HepG2 (cell line): ENCODE measurements around the gene DOCK1. TPM values are rescaled to one million over a fixed set of nuclear protein-coding genes. Genes with fewer than 3 reads are reported as not detected.

Experiments
- ATAC-seq: fragments of 200-7000 bp; cut with Tn5 transposase; 3 replicates; pipeline ENCODE4 v1.9.1; 2020; ENCODE audit warnings: mild to moderate bottlenecking, moderate library complexity
- BruUV-seq: library from RNA; stranded (reverse); fragments of 400-500 nt; replicated peaks from 2 replicates; lab custom pipeline; 2021; lab: Mats Ljungman, UMichigan
- CTCF ChIA-PET: fragments of 300-600 bp; formaldehyde crosslinking; extraction: SDS; loops from one replicate; lab custom pipeline; 2021; ENCODE audit warnings: low total read pairs, inconsistent platforms, low intra/inter-chr PET ratio; lab: Yijun Ruan, JAX
- POLR2A ChIA-PET: fragments of 350-600 bp; sonication (Branson Sonifier 250); formaldehyde crosslinking; loops from one replicate; lab custom pipeline; 2020; ENCODE audit warnings: antibody characterized with exemption, inconsistent platforms; lab: Yijun Ruan, JAX
- DNase-seq: peaks from one replicate; pipeline ENCODE4 v3.0.0-alpha.2; 2015; ENCODE audit warnings: low spot score
- FAIRE-seq: peaks from 3 replicates; lab custom pipeline; 2011; peaks lifted over from hg19 to GRCh38; lab: Jason Lieb, UNC
- H2AFZ ChIP-seq: one replicate; pipeline ENCODE4 v1.6.1; 2011; ENCODE audit warnings: low read length, inconsistent platforms
- H3K27ac ChIP-seq: fragments of 300-600 bp; 3 replicates; pipeline ENCODE4 v1.8.0; 2011; ENCODE audit warnings: mixed run types, mild to moderate bottlenecking, mixed read lengths, low read length, inconsistent platforms; ENCODE audit not compliant: insufficient read depth; ENCODE audit errors: extremely low read length
- H3K27me3 ChIP-seq, 2 experiments: fragments of 200-600 bp in 1 of 2; 2 replicates in 1 of 2; 3 replicates in 1 of 2; pipeline versions ENCODE4 v1.6.0 to v1.8.0; 2011; ENCODE audit warnings: low read length in 2 of 2, mild to moderate bottlenecking in 2 of 2, moderate library complexity in 2 of 2, inconsistent platforms in 1 of 2; ENCODE audit not compliant: insufficient read depth in 2 of 2, control insufficient read depth in 1 of 2
- H3K36me3 ChIP-seq, 2 experiments: fragments of 200-600 bp in 1 of 2; replicated peaks in 1 of 2; 2 replicates in 1 of 2; 3 replicates in 1 of 2; pipeline versions ENCODE4 v1.5.1 to v1.8.0; 2011; ENCODE audit warnings: low read length in 2 of 2, inconsistent platforms in 1 of 2; ENCODE audit not compliant: insufficient read depth in 2 of 2, control insufficient read depth in 1 of 2
- H3K4me1 ChIP-seq: 2 replicates; pipeline ENCODE4 v1.5.1; 2012; ENCODE audit warnings: low read length, inconsistent platforms; ENCODE audit not compliant: insufficient read depth
- H3K4me2 ChIP-seq: 2 replicates; pipeline ENCODE4 v1.6.0; 2011; ENCODE audit warnings: low read depth, low read length, inconsistent platforms
- H3K4me3 ChIP-seq, 3 experiments: fragments of 200-600 bp in 1 of 3; sonication (generic), shearing (Covaris generic) in 1 of 3; replicated peaks in 1 of 3; 2 replicates each; pipeline ENCODE4 v1.5.1; 2011 to 2016; ENCODE audit warnings: low read length in 3 of 3, inconsistent platforms in 2 of 3, low read depth in 2 of 3, mild to moderate bottlenecking in 2 of 3, control low read depth in 1 of 3, mixed read lengths in 1 of 3; ENCODE audit not compliant: insufficient read depth in 1 of 3
- H3K79me2 ChIP-seq: one replicate; pipeline ENCODE4 v1.6.1; 2011; ENCODE audit warnings: low read length, inconsistent platforms; ENCODE audit not compliant: insufficient read depth
- H3K9ac ChIP-seq: 2 replicates; pipeline ENCODE4 v1.6.0; 2011; ENCODE audit warnings: mild to moderate bottlenecking, low read depth, low read length, inconsistent platforms; ENCODE audit not compliant: insufficient read depth
- H3K9me3 ChIP-seq: 2 replicates; pipeline ENCODE4 v1.5.1; 2012; ENCODE audit warnings: mild to moderate bottlenecking, low read length
- H4K20me1 ChIP-seq: 2 replicates; pipeline ENCODE4 v1.6.0; 2011; ENCODE audit warnings: inconsistent platforms, mild to moderate bottlenecking, low read length, moderate library complexity; ENCODE audit not compliant: insufficient read depth
- ATF6 ChIP-seq: sonication (generic); formaldehyde crosslinking; conservative IDR thresholded peaks from 2 replicates; pipeline ENCODE4 v1.4.0; 2020; ENCODE audit warnings: missing genetic modification reagents
- ELF4 ChIP-seq: sonication (generic); formaldehyde crosslinking; IDR thresholded peaks from 2 replicates; pipeline ENCODE4 v1.5.0; 2020; ENCODE audit warnings: missing genetic modification reagents, mild to moderate bottlenecking, moderate library complexity, borderline replicate concordance
- HMGXB3 ChIP-seq: sonication (generic); formaldehyde crosslinking; IDR thresholded peaks from 2 replicates; pipeline ENCODE4 v1.4.0; 2020; ENCODE audit warnings: missing genetic modification reagents, borderline replicate concordance
- MAFF ChIP-seq: IDR thresholded peaks from 2 replicates; pipeline ENCODE4 v1.6.1; 2011; ENCODE audit warnings: low read depth, low read length, improper control_type of control experiment
- MAFK ChIP-seq, 2 experiments: IDR thresholded peaks in 1 of 2; conservative IDR thresholded peaks in 1 of 2; 2 replicates each; pipeline ENCODE4 v1.6.1; 2011; ENCODE audit warnings: improper control_type of control experiment in 2 of 2, low read length in 2 of 2
- THRA ChIP-seq: sonication (generic); formaldehyde crosslinking; IDR thresholded peaks from 2 replicates; pipeline ENCODE4 v1.4.0; 2020; ENCODE audit warnings: missing genetic modification reagents, borderline replicate concordance
- ZGPAT ChIP-seq: IDR thresholded peaks from 2 replicates; pipeline ENCODE4 v1.6.1; 2016; ENCODE audit warnings: mild to moderate bottlenecking
- ZNF549 ChIP-seq: sonication (generic); formaldehyde crosslinking; IDR thresholded peaks from 2 replicates; pipeline ENCODE4 v1.5.0; 2020; ENCODE audit warnings: missing genetic modification reagents
- ZNF574 ChIP-seq: sonication (generic); formaldehyde crosslinking; IDR thresholded peaks from 2 replicates; pipeline ENCODE4 v1.4.0; 2020; ENCODE audit warnings: missing genetic modification reagents
- ZNF607 ChIP-seq: sonication (generic); formaldehyde crosslinking; IDR thresholded peaks from 2 replicates; pipeline ENCODE4 v1.5.1; 2020; ENCODE audit warnings: missing genetic modification reagents, mild to moderate bottlenecking, borderline replicate concordance
- WGBS: methylation state at CpG from one replicate; pipeline ENCODE4 v1.1.6; 2017; ENCODE audit warnings: low lambda C conversion rate; 5-methylcytosine and 5-hydroxymethylcytosine counted together
- in situ Hi-C: cut with HindIII; loops from 2 replicates; pipeline ENCODE4 v1.10.0; 2017; ENCODE audit warnings: low pct_unique_long_range_greater_than_20kb; ENCODE audit not compliant: extremely low pct_ligation_motif_present
- intact Hi-C: fragments of 100-400 bp; cut with micrococcal nuclease; formaldehyde crosslinking; loops from one replicate; pipeline ENCODE4 v1.10.0; 2022; ENCODE audit not compliant: unreplicated experiment
- polyA plus RNA-seq, 8 experiments: library from polyadenylated mRNA; depleted of rRNA in 3 of 8; stranded (reverse) in 7 of 8; unstranded in 1 of 8; fragments of >200 nt; fragmentation: Illumina TruSeq in 4 of 8; extraction: Trizol in 4 of 8; gene quantifications; 2 replicates each; pipeline versions ENCODE4 v1.2.1 to v1.2.3, GENCODE V29; 2011 to 2016; ENCODE audit warnings: low read depth in 4 of 8, missing spikeins in 1 of 8, mixed read lengths in 1 of 8; ENCODE audit not compliant: insufficient read depth in 1 of 8
- total RNA-seq, 5 experiments: library from RNA; depleted of rRNA; stranded (reverse); fragments of >200 nt; fragmentation: Illumina TruSeq; extraction: Trizol; gene quantifications; 2 replicates each; pipeline ENCODE4 v1.2.3, GENCODE V29; 2016; ENCODE audit warnings: low read depth in 1 of 5

Gene DOCK1
- total and polyA plus RNA-seq, 2 of the 13 experiments (the other 11 are each of a cell fraction or from before 2014, with no cell fraction given), result 8.3 to 25.5 TPM

GRCh38 chr10:127245456-127245855, 340.2 kb downstream of the DOCK1 start:
- FAIRE-seq (no peak), DNase-seq (no peak)
- BruUV-seq, result no TSS peak
- Histone ChIP-seq H3K4me1 (no peaks in the 10 kb centered on the region), H3K9me3 (no peaks in the 10 kb centered on the region), H3K9ac (no peak overlapping the region), H3K4me2 (no peak overlapping the region), H3K4me3 (no peak overlapping the region)
- TF ChIP-seq MAFF, result peak; percentile 39; the same call in 1 of the 2 replicates
- TF ChIP-seq ZGPAT (CRISPR knock-in tag), result no peak
- TF ChIP-seq ZNF574 (CRISPR knock-in tag), result no peak
- no peak for TF ChIP-seq ELF4 (CRISPR knock-in tag)
- peak in 1 of 2 experiments; percentile 47; a peak in 1 of 4 replicates for TF ChIP-seq MAFK (conservative IDR thresholded peaks at IDR 0.05 in 1 of 2, IDR thresholded peaks at IDR 0.05 in 1 of 2; ENCODE audit: low read length in 2 of 2)
- TF ChIP-seq ZNF607 (CRISPR knock-in tag), result no peak
- no peak for TF ChIP-seq ATF6
- no peak for TF ChIP-seq THRA
- no peak for TF ChIP-seq HMGXB3 (CRISPR knock-in tag)
- TF ChIP-seq ZNF549 (CRISPR knock-in tag), result no peak
- TF ChIP-seq, all 625 proteins: peak for 2
- intact Hi-C loops (no loop called here), in situ Hi-C loops (loop anchor here (25.0 kb wide), 1 partner anchor 617 kb away; no protein-coding TSS in a partner anchor)
- no peak overlapping the region for H3K27ac ChIP-seq
- H3K79me2 ChIP-seq, result no peaks in the 10 kb centered on the region
- CTCF ChIA-PET, result no interaction called here
- no peaks in the 10 kb centered on the region for H3K27me3 ChIP-seq
- no peaks in the 10 kb centered on the region for H4K20me1 ChIP-seq
- 94% methylated on average over 10 of the region's 10 CpGs for whole genome bisulfite sequencing
- peaks cover 0 to 6% of the 10 kb centered on the region in 2 experiments; a peak in 3 of 5 replicates for H3K36me3 ChIP-seq
- POLR2A ChIA-PET, result no interaction called here
- H2AFZ ChIP-seq, result no peak overlapping the region
- ATAC-seq, result no peak
